Sigmoid colon (tissue), 4 donors: ENCODE results near the gene PTCD2.

Source experiments
- EP300 ChIP-seq, 4 donors: sonication (generic); formaldehyde crosslinking; IDR thresholded peaks; one replicate each; pipeline ENCODE4 v1.6.1; 2017; ENCODE audit warnings: antibody characterized with exemption in 4 of 4
- POLR2A ChIP-seq, 2 donors: fragments of 450-650 bp; IDR thresholded peaks; one replicate each; pipeline ENCODE4 v1.6.1; 2016; ENCODE audit warnings: antibody characterized with exemption in 2 of 2, mild to moderate bottlenecking in 2 of 2, moderate library complexity in 2 of 2
- POLR2AphosphoS5 ChIP-seq, 4 donors: sonication (generic); formaldehyde crosslinking; IDR thresholded peaks; one replicate each; pipeline ENCODE4 v1.6.1; 2017; ENCODE audit warnings: antibody characterized with exemption in 4 of 4
- TF ChIP-seq, protein P1 (sequence below), 4 experiments: fragments of 450-650 bp in 3 of 4; fragments of 200-600 bp in 1 of 4; IDR thresholded peaks; one replicate each; pipeline ENCODE4 v1.5.1; 2016 to 2019; ENCODE audit warnings: antibody characterized with exemption in 4 of 4, mild to moderate bottlenecking in 3 of 4, moderate library complexity in 2 of 4

DNA sequence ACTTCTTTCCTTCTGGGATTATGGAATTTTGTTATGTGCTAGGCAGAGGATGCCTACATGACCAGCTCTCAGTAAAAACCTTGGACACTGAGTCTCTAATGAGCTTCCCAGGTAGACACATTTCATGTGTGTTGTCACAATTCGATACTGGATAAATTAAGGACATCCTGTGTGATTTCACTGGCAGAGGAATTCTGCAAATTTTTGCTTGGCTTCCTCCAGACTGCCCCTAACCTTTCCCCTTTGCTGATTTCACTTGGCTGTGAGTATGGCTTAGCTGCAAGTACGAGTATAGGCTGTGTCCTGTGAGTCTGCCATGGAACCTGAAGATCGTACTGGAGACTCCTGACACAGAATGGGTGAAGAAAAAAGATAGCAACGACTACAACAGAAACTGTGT, 47.8 kb upstream of the PTCD2 start:
- TF ChIP-seq, protein P1, sequence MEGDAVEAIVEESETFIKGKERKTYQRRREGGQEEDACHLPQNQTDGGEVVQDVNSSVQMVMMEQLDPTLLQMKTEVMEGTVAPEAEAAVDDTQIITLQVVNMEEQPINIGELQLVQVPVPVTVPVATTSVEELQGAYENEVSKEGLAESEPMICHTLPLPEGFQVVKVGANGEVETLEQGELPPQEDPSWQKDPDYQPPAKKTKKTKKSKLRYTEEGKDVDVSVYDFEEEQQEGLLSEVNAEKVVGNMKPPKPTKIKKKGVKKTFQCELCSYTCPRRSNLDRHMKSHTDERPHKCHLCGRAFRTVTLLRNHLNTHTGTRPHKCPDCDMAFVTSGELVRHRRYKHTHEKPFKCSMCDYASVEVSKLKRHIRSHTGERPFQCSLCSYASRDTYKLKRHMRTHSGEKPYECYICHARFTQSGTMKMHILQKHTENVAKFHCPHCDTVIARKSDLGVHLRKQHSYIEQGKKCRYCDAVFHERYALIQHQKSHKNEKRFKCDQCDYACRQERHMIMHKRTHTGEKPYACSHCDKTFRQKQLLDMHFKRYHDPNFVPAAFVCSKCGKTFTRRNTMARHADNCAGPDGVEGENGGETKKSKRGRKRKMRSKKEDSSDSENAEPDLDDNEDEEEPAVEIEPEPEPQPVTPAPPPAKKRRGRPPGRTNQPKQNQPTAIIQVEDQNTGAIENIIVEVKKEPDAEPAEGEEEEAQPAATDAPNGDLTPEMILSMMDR (IDR thresholded peaks at IDR 0.05): no peak
- TF ChIP-seq POLR2AphosphoS5 (IDR thresholded peaks at IDR 0.05) (no peak), POLR2A (IDR thresholded peaks at IDR 0.05) (no peak), EP300 (IDR thresholded peaks at IDR 0.05) (no peak)
